ENCODE measurements around the gene PNMA1. TPM values are rescaled to one million over a fixed set of nuclear protein-coding genes. Genes with fewer than 3 reads are reported as not detected.

Gene PNMA1
- 10 to 100 TPM in 1 of 4 donors, 1 to 10 TPM in 3; 4.4 to 11.6 (median 7.0) TPM for total RNA-seq

- Histone ChIP-seq H3K4me1 (peaks cover 3 to 12% (median 7%) of the 10 kb centered on the region in 4 donors), H3K27me3 (no peaks in the 10 kb centered on the region), H3K27ac (peak within 1 kb of the TSS; percentile 78 to 88 (median 82)), H3K4me3 (peak within 1 kb of the TSS; percentile 73 to 86 (median 81)), H3K9me3 (no peaks in the 10 kb centered on the region), H3K36me3 (peaks cover 0 to 22% (median 0%) of the 10 kb centered on the region in 3 donors)
- peak; percentile 89 to 95 (median 90) for DNase-seq
- TF ChIP-seq CTCF (IDR thresholded peaks at IDR 0.05) (no peak), POLR2A (IDR thresholded peaks at IDR 0.05) (peak; percentile 28 to 65)
Measured at GRCh38 chr14:73713803-73714655, at the start of gene PNMA1. Gene PNMA1, minus strand, starts transcription at chr14:73714384. Its CDS starts 745 bp downstream, at chr14:73713639.

- Histone ChIP-seq H3K27ac (peak overlapping the region in 3 of 4 donors; percentile 96 to 99 (median 98)), H3K27me3 (no peaks in the 10 kb centered on the region), H3K9me3 (no peaks in the 10 kb centered on the region), H3K4me3 (no peak overlapping the region), H3K36me3 (no peaks in the 10 kb centered on the region), H3K4me1 (peaks cover 27 to 67% (median 40%) of the 10 kb centered on the region in 4 donors)
- TF ChIP-seq POLR2A (IDR thresholded peaks at IDR 0.05), result no peak
- no peak for TF ChIP-seq CTCF (IDR thresholded peaks at IDR 0.05)
- peak in 1 of 3 donors; percentile 19 for DNase-seq
Measured at GRCh38 chr14:73763396-73763795, 49.2 kb upstream of the PNMA1 start.

DNA sequence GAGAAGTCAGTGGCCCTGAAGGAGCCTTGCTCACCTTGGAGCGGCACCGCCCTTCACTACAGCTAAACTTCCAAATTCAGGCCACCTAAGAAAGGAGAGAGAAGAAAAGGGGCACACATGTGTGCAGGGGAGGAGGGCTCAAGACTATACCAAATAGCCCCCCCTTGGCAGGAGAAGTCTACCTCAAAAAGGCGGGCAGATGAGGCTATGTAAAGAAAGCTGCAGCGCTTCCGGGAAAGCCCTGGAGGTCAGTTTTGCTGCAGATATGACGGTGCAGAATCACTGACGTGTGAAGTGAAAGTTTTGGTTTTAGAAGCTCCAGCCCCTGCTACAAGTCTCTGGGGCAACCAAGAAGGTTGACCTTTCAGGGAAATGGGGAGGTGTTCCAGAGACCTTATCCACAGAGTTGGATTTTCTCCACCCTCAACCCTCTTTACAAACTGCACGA lies 48.2 kb upstream of the PNMA1 start:
- peak in 2 of 3 donors; percentile 71 to 79 for DNase-seq
- Histone ChIP-seq H3K4me1 (peaks cover 31 to 74% (median 48%) of the 10 kb centered on the region in 4 donors), H3K4me3 (no peak overlapping the region), H3K9me3 (no peaks in the 10 kb centered on the region), H3K27ac (peak overlapping the region; percentile 96 to 100 (median 98)), H3K36me3 (no peaks in the 10 kb centered on the region), H3K27me3 (no peaks in the 10 kb centered on the region)
- TF ChIP-seq CTCF (IDR thresholded peaks at IDR 0.05), result no peak
- TF ChIP-seq POLR2A (IDR thresholded peaks at IDR 0.05), result no peak

DNA sequence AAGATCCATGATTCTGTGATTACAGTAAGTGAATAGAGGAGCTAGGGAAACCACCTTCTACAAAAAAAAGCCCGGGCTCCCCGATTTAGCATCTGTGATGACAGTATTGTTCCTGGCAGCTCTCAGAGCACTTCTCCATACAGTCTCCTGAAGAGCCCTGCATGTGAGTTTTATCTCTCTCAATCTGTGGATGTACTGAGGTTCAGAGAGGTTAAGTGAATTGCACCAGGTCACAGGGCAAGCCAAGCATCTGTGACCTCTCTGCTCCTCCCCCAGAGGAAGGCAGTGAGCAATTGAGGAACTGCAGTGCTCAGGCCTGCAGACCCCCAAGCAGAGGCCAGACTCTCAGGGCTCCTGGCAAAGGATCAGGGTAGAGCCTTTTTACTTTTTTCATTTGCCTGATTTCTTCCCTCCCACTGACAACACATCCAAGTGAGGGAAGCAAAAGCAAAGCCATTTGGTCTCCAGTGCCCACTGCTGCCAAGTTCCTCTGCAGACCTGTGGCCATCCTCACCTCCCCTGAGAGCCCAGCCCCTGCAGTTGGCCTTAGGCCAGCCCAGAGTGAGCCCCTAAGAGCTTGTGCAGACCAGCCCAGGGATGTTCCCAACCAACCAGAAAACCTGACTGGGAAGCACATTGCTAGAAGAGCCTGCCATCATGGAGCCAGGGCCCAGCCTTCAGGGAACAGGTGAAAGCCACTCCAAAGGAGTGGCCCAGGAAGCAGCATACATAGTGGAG lies 47.6 kb upstream of the PNMA1 start:
- Histone ChIP-seq H3K4me1 (peaks cover 31 to 80% (median 54%) of the 10 kb centered on the region in 4 donors), H3K36me3 (no peaks in the 10 kb centered on the region), H3K27ac (peak overlapping the region; percentile 96 to 100 (median 98)), H3K27me3 (no peaks in the 10 kb centered on the region), H3K4me3 (no peak overlapping the region), H3K9me3 (no peaks in the 10 kb centered on the region)
- TF ChIP-seq POLR2A (IDR thresholded peaks at IDR 0.05) (no peak), CTCF (IDR thresholded peaks at IDR 0.05) (no peak)
- no peak for DNase-seq

Data from Peyer's patch (tissue), 4 donors.